Islet precursor cell (in vitro differentiated cells): ENCODE results near the gene BMP7.
"Not testable (repeated sequence)": the region's sequence is repeated elsewhere in the genome, so short reads cannot be mapped to it uniquely, and the experiment has no call there.

ENCODE experiments used
- DNase-seq: peaks from one replicate; pipeline ENCODE4 v3.0.0-alpha.2; 2018

The BMP7 gene

DNA sequence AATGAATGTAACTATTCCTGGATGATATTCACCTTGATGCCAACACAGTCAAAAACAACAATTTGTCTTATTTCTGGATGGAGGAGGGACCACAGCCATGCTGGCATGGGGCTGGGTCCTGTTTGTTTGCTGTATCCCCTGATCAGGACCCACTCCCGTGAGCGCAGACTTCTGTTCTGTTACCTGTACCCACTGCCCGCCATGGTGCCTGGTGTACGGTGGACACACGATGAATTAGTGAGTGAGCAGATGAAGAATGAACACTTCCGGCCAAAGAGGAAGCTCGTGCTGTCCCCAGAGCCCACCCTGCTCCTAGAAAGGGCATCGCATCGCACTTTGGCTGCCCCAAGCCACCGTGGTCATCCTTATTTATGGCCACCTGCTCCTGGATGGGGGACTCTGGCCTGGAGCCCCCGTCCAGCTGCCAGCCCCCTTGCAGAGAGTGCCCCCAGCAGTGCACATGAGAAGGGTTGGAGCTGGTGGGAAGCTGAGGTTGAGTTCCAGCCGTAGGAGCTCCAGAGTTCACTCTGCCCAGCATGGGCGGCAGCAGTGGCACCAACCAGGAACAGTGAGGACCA is 100.9 kb downstream of the BMP7 start:
- DNase-seq: no peak

DNA sequence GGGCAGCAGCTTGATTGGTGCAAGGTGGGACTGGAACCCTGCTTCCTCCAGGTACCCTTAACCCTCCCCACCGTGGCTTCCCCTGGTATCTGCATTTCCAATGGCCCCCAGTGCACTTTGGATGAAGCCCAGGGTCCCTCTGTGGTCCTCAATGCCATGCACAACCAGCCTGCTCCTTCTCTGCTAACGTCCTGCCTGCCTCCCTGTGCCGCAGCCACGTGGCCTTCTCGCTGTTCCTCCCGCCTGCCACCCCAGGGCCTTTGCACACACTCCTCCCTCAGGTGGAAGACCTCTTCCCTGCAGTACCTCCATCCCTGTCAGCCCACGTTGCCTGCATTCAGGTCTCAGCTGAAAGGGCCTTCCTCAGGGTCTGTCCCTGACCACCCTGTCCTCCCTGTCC is 101.6 kb downstream of the BMP7 start:
- DNase-seq: no peak

DNA sequence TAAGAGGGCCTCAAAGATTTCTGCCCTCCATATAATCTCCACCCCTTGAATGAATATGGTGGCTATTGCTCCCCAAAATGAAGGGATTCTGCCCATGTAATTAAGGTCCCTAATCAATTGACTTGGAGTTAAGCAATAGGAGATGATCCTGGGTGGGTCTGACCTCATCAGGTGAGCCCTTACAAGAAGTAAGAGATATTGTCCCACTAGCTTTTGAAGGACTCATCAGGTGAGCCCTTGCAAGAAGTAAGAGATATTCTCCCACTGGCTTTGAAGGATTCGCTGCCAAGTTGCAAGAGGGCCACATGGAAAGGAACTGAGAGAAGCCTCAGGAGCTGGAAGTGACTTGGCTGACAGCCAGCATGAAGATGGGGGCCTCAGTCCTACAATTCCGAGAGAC is 103.4 kb downstream of the BMP7 start:
- DNase-seq: no peak

DNA sequence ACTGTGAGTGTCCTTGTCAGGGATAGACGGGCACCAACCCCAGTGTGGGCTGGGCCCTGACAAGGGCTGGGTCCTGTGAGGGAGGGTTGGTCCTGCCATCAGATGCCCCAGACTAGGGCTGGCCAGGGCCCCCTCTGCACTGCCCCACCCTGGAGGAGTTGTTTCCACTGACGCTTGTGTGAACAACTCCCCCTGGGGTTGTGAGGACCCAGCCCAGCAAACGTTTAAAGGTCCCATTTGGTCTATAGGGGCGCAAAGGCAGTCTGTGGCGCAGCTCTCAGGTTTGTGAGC is 104.1 kb downstream of the BMP7 start:
- DNase-seq: no peak

DNA sequence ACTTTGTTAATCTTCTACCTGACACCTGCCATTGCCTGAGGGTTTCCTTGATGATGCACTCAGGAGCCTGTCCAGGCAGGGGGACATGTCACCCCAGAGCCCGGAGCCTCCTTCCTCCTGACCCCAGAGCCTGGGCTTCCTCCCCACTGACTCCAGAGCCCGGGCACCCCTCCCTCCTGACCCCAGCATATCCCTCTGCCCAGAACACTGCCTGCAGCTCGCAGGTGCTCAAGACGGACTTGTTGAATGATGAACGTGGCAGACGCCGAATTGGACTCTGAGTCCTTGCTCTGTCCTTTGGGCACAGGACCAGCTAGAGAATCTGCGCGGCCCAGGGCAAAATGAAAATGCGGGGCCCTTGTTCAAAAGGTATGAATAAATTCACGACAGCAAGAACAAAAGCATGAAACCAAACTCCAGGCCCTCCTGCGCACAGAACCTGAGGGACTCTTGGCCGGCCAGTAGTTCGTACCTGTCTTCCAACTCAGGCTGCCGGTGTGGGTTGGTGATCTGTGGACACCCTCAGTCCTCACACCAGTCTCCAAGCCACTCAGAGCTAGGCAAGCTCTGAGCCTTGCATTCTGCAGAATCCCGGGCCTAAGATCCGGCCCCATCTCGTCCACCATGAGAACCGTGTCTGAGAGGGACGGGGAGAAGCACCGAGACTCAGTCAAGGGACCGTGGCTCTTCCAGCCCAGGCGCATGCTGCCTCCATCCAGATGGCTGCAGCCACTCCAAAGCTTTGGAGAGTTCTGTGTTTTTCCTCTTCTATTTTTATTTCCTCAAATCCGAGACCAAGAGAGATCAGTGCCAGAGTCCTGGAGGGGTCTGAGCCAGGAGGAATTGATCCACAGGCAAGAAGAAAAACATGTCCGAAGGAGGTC is 104.7 kb downstream of the BMP7 start:
- DNase-seq: no peak

DNA sequence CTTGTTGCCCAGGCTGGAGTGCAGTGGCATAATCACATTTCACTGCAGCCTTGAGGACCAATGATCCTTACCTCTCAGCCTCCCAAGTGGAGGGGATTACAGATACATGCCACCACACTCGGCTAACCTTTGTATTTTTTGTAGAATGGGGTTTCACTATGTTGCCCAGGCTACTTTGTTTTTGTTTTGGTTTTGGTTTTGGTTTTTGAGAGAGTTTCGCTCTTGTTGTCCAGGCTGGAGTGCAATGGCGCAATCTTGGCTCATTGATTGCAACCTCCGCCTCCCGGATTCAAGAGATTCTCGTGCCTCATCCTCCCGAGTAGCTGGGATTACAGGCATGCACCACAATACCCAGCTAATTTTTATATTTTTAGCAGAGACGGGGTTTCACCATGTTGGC is 105.5 kb downstream of the BMP7 start:
- DNase-seq: no peak

DNA sequence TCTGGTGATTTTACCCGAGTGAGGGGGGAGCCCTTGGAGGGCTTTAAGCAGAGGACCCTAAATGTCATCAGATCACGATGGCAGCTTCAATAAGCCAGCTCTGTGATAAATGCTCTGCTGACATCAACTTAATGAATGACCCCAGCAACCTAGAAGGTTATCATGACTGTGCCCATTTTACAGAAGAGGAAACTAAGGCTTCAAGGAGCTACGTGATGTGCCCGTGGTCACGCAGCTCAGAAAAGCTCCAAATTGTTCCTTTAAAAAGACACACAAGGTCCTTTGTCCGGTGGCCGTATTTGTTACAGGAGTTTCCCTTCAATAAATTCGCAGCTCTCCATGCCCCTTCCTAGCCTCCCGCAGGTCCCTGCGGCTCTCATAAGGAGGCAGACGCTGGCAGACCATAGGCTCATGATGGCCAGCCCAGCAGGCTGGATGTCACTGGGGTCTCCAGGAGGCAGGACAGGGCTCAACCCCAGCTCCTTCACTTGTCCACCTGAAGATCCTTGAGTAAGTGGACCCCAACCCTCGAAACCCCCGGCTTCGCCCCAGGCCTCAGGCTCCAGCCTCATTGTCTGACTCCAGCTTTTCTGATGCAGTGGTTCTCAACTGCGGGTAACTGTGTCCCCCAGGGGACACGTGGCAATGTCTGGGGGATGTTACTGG is 106.4 kb downstream of the BMP7 start:
- DNase-seq: no peak

DNA sequence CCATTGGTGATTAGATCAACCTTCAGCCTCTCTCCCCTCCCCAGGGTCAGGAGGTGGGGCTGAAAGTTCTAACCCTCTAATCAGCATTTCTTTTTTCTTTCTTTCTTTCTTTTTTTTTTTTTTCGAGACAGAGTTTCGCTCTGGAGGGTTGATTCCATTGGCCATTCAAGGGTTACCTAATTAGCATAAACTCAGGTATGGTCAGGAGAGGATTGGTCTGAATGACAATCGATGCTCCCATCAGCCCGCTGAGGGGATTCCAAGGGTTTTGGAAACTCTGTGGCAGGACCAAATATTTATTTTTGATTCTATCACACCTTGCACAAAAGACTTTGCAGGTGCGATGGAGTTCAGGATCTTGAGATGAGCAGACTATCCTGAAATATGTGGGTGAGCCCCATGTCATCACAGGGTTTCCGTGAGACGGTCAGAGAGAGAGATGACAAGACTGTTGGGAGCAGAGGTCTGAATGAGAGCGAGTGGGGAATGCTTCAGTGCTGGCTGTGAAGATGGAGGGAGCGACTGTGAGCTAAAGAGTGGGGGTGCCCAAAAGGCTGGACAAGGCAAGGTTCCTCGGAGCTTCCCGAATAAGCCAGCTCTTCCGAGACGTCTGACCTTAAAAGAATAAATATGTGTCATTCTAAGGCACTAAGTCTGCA is 107.1 kb downstream of the BMP7 start:
- no peak for DNase-seq

DNA sequence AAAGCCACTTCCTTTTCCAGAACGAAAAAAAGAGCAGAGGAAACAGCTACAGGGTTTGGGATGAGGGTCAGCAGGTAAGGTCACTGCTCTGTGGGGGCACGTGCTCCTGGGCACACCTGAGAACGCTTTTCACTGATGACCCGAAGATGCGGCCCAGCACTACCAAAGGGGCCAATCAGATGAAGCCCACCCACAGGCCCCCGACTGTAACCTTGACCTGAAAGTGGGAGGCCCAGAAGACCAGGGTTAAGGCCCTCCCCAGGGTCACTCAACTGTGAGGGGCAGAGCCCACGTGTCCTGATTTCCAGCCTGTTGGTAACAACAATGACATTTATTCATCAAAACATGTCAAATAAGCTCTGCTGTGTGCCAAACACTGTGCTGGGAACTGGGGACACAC is 108.0 kb downstream of the BMP7 start:
- no peak for DNase-seq

DNA sequence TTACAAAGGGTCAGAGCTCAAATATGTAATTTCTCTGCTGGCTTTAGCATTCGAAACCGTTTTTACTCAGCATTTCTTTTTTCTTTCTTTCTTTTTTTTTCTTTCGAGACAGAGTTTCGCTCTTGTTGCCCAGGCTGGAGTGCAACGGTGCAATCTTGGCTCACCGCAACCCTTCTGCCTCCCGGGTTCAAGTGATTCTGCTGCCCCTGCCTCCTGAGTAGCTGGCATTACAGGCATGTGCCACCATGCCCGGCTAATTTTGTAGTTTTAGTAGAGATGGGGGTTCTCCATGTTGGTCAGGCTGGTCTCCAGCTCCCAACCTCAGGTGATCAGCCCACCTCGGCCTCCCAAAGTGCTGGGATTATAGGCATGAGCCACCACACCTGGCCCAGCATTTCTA is 108.7 kb downstream of the BMP7 start:
- not testable (repeated sequence) for DNase-seq

DNA sequence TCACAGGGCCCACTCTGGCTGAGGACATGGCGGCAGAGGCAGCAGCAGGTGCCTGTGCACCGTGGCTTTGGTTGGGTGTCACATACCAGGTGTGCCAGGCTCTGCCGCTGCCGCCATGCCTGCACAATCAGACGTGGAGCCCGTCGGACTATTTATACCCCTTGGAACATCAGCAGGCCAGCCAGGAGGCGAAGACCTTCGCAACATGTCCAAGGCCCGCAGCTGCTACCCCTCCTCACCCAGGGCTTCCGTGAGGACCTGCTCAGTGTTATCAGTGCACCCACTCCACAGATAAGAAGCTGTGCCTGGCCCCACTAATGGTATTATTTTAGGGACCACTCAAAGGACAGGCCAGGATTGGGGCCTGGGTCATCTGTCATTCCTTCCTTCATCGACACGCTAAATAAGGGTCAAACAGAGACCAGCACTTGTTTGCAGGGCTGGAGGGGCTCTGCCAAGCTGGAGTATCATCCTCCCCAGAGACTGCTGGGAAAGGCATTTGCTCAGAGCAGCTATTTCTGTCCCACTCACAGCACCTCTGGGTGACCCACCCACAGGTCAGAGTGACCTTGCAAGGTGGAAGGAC is 109.2 kb downstream of the BMP7 start:
- no peak for DNase-seq

DNA sequence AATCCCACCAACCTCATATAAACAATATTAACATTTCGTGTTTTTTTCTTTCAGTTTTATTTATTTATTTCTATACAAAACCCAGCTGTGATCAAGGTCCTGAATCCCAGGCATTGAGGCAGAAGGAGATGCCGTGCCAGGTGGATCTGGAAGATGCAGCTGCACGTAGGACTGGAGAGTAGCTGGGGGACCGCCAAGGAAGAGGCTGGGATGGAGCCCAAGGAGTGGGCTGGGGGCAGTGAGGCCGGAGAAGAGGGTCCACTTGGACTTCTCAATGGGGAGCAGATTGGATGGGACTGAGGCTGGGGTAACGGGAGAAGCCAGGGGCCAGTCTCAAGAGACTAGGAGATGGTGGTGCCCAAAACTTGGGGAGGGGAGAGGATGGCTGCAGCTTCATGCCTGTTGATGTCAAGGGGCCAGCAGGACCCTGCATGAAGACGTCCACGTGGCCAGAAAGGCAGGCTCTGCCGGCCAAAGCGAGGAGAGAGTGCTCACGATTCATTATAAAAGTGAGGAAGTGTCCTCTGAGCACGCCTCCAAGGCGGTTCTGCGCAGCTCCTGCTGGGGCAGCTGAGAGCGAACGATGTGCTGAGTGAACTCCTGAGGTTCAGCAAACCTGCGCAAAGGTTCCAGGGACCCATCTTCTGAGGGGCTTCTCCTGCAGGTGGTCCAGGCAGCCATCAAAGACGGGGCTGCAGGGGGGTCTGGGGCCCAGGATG is 110.3 kb downstream of the BMP7 start:
- no peak for DNase-seq

DNA sequence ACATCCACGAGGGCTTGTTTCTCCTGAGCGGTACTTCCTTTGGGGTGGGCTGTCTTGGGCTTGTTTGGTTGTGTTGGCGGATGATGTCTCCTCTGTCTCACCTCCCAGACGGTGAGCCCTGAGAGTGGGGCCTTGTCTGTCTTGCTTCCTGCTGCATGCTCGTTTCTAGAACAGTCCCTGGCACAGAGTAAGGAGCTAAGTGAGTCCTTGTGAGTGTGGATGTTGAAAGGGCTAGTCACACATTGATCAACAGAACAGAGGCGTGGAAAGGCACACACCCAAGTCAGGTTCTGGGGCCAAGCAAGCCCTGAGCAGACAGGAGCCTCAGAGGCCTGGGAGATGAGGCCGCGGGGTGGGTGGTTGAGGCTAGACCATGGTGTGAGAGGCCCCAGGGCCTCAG is 111.0 kb downstream of the BMP7 start:
- peak; percentile 74 for DNase-seq

DNA sequence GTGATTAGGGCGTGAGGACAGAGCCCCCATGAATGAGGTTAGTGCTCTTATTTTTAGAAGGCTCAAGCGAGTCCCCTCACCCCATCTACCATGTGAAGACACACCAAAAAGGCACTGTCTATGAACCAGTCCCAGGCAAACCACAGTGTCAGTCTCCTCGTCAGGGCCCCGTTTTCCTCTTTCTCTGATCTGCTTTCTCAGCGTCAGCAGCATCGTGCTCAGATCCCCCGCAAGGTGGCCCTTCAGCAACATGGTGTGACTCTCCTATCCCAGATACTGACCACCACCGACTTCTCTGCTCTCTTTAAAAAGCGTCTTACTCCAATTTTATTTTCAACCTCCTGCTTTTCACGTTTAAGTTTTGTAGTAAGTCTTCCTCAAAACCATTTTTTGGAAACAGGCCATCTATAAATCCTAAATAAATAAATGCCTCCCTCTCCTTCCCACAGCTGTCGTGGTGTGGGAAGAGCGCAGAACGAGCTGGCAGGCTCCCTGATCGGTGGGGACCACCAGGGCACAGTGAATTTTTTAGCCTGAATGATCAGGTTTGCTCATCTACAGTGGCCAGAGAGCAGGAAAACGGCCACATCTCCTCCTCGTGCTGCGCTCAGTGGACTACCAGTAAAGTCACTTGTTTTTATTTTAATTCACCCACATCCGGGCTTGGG is 113.1 kb downstream of the BMP7 start:
- no peak for DNase-seq

DNA sequence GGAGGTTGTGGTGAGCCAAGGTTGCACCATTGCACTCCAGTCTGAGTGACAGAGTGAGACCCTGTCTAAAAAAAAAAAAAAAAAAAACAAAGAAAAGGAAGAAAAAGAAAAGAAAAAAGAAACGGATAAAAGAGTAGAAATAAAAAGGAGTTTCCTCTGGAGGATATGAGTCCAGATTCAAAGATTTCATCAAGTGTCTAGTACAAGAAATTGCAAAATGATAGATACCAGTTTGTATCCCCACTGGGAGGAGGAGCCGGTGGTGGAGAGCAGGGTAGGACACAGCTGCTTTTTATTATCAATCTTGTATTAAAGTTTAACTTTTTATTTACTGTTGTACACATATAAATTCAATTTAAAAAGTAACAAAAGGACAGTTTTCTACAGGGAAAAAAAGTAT is 113.9 kb downstream of the BMP7 start:
- DNase-seq: no peak

DNA sequence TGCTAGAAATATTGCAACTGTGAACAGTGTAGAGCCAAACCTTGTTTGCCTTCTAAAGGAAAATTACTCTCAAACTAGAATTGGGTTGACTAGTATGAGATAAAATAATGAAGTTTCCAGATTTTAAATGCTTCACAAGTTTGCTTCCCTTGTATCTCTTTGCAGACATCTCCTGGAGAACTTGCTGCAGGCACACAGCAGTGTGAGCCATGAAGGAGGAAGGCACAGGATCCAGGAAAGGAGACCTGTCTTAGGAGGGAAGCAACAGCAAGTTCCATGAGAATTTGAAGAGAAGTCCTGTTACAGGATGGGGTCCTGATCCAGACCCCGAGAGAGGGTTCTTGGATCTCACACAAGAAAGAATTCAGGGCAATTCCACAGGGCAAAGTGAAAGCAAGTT is 115.9 kb downstream of the BMP7 start:
- no peak for DNase-seq

DNA sequence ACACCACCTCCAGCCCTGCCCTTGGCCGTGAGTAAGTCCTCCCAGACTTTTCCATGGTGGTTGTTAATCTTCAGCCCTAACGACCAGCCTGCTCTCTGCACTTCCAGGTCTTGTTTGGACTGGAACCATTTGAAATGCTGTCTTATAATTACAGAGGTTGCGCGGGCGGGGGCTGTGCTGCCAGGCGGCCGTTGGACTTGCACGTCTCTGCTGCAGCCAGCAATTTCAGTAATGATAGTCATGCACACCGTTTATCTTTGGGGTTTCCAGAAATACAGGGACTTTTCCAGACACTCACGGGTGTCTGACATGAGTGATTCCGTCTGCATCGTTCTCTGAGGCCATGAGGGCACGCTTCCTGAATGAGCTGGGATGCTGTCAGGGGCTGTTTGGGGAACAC is 118.2 kb downstream of the BMP7 start:
- peak; percentile 74 for DNase-seq

DNA sequence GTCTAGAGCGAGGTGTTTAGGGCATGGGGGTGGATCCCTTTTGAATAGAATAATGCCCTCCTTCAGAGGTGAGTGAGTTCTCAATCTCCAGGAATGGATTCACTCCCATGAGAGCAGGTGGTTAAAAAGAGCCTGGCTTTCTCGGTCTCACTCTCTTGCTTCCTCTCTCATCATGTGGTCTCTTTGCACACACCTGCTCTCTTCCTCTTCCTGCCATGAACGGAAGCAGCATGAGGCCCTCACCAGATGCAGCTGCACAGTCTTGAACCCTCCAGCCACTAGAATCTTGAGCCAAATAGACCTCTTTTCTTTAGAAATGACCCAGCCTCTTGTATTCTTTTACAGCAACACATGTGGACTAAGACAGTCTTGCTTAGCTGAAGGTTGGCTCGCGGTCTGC is 119.3 kb downstream of the BMP7 start:
- no peak for DNase-seq

DNA sequence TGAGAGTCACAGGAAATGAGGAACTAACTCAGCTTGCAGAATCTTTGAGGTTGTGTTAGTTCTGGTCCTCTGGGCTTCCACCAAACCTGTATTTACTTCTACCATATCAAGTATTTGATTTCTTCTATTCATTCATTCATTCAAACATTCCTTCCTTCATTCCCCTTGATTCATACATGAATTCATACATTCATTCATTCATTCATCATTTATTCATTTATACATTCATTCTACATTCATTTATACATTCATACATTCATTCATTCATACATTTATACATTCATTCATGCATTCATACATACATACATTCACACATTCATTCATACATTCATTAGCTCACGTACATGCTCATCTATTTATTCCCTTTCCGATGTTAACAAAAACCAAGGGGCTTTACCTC is 120.3 kb downstream of the BMP7 start:
- DNase-seq: no peak

DNA sequence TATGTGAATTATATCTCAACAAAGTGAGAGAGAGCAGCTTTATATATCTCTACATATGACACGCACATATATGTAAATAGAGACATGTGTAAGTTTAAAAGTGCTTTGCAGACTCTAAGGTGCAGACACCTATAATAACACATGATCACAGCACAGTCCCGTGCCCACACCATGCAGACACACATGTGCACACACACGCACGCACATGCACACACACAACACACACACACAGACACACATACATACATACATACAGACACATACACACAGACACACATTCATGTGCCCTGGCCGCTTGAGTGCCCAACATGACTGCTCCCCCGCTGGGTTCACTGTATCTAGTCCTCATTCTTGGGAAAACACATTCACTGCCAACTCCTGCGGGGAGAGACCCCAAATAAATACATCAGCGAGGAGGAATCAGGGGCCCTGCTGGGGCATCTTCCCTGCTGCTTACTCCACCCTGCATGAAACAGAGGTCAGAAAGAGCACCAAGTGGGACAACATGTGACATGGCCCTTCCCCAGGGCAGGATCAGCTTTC is 121.3 kb downstream of the BMP7 start:
- DNase-seq: no peak

DNA sequence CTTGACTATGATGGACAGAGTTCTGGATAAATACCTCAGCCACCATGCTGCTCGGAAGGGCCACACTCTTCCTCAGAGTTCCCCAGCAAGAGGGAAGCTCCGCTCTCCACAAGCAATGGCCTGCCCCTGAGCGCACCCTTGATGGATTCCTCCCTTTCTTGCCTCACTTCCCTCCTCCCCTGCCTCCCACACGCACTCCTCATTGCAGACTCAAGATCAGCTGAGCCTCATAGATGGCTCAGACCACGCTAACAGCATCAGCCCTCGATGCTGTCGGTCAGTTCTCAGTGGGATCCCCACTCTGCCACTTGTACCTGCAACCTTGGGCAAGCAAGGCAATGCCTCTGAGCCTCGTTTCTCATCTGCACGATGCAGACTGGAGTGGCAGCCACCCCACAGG is 123.3 kb downstream of the BMP7 start:
- no peak for DNase-seq

DNA sequence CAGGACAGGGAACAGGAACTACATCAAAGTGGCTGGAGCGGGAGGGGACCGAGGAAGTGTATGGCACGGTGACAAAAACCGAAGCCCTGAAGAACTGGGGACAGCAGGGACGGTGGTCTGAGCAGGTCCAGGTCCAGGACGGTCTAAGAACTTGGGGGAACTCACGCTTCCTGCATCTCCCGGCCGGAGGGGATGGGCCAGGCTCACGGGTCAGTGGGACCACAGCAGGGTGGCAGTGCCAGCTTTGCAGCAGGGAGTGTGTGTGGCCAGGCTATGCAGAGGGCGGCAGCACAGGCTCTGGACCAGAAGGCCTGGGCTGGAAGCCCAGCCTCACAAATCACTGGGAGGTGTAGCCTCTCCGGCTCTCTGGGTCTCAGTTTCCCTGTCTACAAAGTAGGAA is 123.8 kb downstream of the BMP7 start:
- no peak for DNase-seq
